Ishikawa (cell line): Measurements from ENCODE around the gene ZNF205.

ENCODE experiments used
- CEBPB ChIP-seq: IDR thresholded peaks from 2 replicates; pipeline ENCODE4 v1.6.1; 2012
- CREB1 ChIP-seq: IDR thresholded peaks from 2 replicates; pipeline ENCODE4 v1.6.1; 2012; ENCODE audit warnings: low read depth
- EGR1 ChIP-seq: IDR thresholded peaks from 2 replicates; pipeline ENCODE4 v1.6.1; 2012
- EP300 ChIP-seq: IDR thresholded peaks from 2 replicates; pipeline ENCODE4 v1.6.1; 2012; ENCODE audit warnings: borderline replicate concordance
- FOXM1 ChIP-seq: IDR thresholded peaks from 2 replicates; pipeline ENCODE4 v1.6.1; 2012; ENCODE audit warnings: low read depth, borderline replicate concordance
- NFIC ChIP-seq: IDR thresholded peaks from 2 replicates; pipeline ENCODE4 v1.6.1; 2012
- RAD21 ChIP-seq: IDR thresholded peaks from 2 replicates; pipeline ENCODE4 v1.6.1; 2012; ENCODE audit warnings: low read depth
- TAF1 ChIP-seq: IDR thresholded peaks from 2 replicates; pipeline ENCODE4 v1.6.1; 2012; ENCODE audit warnings: low read depth, mild to moderate bottlenecking
- TCF12 ChIP-seq: IDR thresholded peaks from 2 replicates; pipeline ENCODE4 v1.6.1; 2012; ENCODE audit warnings: low read depth
- TEAD4 ChIP-seq: IDR thresholded peaks from 2 replicates; pipeline ENCODE4 v1.6.1; 2012
- YY1 ChIP-seq: IDR thresholded peaks from 2 replicates; pipeline ENCODE4 v1.6.1; 2012; ENCODE audit warnings: low read depth
- ZBTB7A ChIP-seq: IDR thresholded peaks from 2 replicates; pipeline ENCODE4 v1.6.1; 2012; ENCODE audit warnings: low read depth
- TF ChIP-seq, protein P1 (sequence below): IDR thresholded peaks from 2 replicates; pipeline ENCODE4 v1.6.1; 2012
- TF ChIP-seq, protein P2 (sequence below): IDR thresholded peaks from 2 replicates; pipeline ENCODE4 v1.6.1; 2012; ENCODE audit warnings: low read depth, mild to moderate bottlenecking
- TF ChIP-seq, protein P3 (sequence below): IDR thresholded peaks from 2 replicates; pipeline ENCODE4 v1.6.1; 2012

Gene ZNF205

DNA sequence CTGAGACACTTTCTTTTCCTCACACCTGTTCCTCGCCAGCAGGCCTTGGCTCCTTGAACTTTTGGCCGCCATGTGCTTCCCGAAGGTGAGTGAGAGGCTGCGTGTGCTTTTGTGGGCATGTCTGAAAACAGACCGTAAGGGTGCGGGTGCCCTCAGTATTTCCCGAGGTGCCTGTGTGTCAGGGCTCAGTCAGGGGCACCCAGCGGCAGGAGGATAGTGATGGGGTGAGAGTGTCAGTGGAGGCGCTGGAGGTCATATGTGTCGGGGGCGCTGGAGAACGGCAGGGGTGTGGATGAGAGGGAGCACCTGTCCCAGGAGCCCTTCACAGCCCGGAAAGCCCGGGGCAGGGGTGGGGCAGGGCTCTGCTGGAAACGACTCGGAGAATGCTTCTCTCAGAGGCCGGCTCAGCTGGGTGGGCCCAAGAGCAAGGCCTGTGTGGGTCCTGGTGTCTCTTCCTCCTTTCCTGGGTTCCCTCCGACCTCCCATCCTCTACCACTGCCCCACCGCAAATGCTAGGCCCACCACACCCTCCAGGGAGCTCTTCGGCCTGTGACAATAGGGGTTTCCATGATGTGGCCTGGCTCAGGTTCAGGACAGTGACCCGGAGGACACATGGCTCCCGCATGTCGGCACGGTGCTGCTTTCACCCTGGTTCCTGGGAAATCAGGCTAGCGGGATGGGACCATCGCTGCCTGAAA lies 46.5 kb upstream of the ZNF205 start:
- no peak for TF ChIP-seq FOXM1
- no peak for TF ChIP-seq RAD21
- no peak for TF ChIP-seq TEAD4
- no peak for TF ChIP-seq NFIC
- TF ChIP-seq YY1 = no peak
- TF ChIP-seq, protein P1, sequence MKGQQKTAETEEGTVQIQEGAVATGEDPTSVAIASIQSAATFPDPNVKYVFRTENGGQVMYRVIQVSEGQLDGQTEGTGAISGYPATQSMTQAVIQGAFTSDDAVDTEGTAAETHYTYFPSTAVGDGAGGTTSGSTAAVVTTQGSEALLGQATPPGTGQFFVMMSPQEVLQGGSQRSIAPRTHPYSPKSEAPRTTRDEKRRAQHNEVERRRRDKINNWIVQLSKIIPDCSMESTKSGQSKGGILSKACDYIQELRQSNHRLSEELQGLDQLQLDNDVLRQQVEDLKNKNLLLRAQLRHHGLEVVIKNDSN = no peak
- TF ChIP-seq EP300 = no peak
- TF ChIP-seq, protein P2, sequence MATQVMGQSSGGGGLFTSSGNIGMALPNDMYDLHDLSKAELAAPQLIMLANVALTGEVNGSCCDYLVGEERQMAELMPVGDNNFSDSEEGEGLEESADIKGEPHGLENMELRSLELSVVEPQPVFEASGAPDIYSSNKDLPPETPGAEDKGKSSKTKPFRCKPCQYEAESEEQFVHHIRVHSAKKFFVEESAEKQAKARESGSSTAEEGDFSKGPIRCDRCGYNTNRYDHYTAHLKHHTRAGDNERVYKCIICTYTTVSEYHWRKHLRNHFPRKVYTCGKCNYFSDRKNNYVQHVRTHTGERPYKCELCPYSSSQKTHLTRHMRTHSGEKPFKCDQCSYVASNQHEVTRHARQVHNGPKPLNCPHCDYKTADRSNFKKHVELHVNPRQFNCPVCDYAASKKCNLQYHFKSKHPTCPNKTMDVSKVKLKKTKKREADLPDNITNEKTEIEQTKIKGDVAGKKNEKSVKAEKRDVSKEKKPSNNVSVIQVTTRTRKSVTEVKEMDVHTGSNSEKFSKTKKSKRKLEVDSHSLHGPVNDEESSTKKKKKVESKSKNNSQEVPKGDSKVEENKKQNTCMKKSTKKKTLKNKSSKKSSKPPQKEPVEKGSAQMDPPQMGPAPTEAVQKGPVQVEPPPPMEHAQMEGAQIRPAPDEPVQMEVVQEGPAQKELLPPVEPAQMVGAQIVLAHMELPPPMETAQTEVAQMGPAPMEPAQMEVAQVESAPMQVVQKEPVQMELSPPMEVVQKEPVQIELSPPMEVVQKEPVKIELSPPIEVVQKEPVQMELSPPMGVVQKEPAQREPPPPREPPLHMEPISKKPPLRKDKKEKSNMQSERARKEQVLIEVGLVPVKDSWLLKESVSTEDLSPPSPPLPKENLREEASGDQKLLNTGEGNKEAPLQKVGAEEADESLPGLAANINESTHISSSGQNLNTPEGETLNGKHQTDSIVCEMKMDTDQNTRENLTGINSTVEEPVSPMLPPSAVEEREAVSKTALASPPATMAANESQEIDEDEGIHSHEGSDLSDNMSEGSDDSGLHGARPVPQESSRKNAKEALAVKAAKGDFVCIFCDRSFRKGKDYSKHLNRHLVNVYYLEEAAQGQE = no peak
- no peak for TF ChIP-seq TAF1
- TF ChIP-seq ZBTB7A = no peak
- TF ChIP-seq, protein P3, sequence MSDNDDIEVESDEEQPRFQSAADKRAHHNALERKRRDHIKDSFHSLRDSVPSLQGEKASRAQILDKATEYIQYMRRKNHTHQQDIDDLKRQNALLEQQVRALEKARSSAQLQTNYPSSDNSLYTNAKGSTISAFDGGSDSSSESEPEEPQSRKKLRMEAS = no peak

DNA sequence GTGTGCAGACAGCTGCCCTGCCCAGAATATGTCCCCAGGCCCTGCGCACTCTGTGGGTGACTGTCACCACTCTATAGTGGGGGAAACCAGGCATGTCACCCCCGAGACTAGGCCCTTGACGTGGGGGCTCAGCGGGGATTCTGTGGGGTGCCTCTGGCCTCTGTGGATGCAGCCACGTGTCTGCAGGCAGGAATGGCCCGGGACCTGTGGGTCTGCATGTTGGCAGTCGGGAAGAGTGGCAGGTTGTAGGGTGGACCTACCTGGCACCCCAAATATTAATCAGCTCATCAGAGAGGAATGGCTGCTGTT lies 46.0 kb upstream of the ZNF205 start:
- no peak for TF ChIP-seq YY1
- no peak for TF ChIP-seq RAD21
- TF ChIP-seq NFIC = no peak

DNA sequence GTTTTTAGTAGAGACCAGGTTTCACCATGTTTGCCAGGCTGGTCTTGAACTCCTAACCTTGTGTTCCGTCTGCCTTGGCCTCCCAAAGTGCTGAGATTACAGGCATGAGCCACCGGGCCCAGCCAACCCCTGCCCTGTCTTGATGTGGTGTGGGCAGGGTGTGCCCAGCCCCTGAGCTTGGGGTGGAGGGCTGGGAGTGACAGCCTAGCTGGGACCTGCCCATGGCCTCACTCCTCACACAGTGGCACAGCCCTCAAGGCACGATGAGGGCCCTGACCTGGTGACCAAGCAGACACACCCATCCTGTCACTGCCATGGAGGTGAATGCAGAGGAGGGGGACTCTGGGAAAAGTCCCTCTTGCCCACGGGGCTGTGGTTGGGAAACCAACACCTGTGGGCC lies 43.9 kb upstream of the ZNF205 start:
- TF ChIP-seq TEAD4 (no peak), ZBTB7A (no peak), TCF12 (no peak), YY1 (no peak), EP300 (no peak)

DNA sequence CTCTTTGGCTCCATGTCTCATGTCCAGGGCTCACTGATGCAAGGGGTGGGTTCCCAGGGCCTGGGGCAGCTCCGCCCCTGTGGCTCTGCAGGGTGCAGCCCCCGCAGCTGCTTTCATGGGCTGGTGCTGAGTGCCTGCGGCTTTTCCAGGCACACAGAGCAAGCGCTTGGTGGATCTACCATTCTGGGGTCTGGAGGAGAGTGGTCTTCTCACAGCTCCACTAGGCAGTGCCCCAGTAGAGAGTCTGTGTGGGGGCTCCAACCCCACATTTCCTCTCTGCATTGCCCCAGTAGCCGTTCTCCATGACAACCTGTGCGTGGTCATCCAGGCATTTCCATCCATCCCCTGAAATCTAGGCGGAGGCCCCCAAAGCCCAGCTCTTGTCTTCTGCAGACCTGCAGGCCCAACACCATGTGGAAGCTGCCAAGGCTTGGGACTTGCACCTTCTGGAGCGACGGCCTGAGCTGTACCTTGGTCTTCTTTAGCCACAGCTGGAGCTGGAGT lies 41.7 kb upstream of the ZNF205 start:
- TF ChIP-seq EGR1 = no peak
- TF ChIP-seq, protein P1 = no peak
- TF ChIP-seq CREB1 = no peak
- TF ChIP-seq NFIC = no peak
- no peak for TF ChIP-seq FOXM1
- TF ChIP-seq RAD21 = no peak

DNA sequence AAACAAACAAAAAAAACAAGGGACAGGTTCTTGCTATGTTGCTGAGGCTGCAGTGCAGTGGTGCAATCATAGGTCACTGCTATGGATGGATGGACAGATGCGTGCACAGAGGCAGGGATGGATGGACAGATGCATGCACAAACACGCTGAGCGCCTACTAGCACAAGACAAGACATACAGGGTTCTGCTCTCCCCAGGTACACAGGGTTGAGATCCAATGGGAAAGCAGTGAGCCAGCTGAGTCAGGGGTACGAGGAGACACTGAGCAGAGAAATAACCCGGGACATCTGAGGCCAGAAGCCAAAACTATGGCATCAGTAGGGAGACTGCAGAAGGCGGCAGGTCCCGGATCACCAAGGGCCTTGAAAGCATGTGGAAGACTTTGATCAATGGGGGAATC lies 40.7 kb upstream of the ZNF205 start:
- TF ChIP-seq NFIC (no peak), RAD21 (no peak), ZBTB7A (no peak), FOXM1 (no peak), EP300 (no peak), TAF1 (no peak)
- TF ChIP-seq, protein P1 = no peak

DNA sequence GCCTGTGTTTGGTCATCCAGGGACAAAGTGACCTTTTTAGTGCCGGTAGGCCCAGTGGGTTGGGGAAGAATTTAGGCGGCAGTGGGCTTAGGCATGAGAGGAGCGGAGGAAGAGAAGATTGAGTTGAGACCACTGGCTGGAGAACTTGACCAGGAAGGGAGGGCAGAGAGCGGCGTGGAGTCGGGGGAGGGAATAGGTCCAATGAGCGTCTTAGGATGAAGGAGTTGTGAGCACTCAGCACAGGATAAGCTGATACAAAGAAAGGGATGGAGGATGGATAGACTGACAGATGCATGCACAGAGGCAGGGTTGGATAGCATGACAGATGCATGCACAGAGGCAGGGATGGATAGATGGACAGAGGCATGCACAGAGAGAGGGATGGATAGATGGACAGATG lies 38.9 kb upstream of the ZNF205 start:
- TF ChIP-seq CREB1 (no peak), EGR1 (no peak), YY1 (no peak), FOXM1 (no peak), EP300 (no peak), ZBTB7A (no peak), TAF1 (no peak), NFIC (no peak), CEBPB (no peak), TCF12 (no peak)
- TF ChIP-seq, protein P3 = no peak
- TF ChIP-seq, protein P1 = no peak

DNA sequence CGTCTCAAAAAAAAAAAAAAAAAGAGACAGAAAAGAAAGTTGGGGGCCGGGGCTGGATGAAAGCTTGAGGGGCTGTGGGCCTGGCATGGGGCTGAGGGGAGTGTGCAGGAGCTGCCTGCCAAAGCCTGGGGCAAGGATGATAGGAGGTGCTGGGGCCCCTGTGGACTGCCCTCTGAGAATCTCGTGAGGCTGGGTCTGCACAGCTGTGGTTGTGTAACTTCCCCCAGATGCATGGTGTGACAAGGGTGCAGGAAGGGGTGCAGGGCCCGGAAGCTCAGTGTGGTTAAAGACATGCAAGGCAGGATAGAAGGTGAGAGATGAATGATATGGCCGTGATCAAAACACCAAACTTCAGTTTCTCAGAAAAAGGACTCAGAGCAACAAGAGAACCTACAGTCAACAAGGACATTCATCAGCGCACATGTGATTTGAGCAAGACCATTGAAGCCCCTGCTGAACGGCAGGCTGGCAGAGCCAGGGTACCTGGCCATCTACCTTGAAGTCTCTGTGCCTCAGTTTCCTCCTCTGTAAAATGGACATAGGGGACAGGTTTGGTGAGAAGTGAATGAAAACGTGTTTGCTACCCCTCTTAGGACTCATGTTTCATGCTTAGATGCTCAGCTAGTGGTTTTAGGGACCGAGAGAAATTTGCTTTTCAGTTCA lies 37.4 kb upstream of the ZNF205 start:
- TF ChIP-seq CREB1 (no peak), TEAD4 (no peak), ZBTB7A (no peak), RAD21 (no peak), TCF12 (no peak), CEBPB (no peak), NFIC (no peak), EGR1 (no peak), TAF1 (no peak)
- TF ChIP-seq, protein P3 = no peak
- TF ChIP-seq, protein P2 = no peak
